Nephron (organoid): ENCODE data around the gene ZMIZ1.

Source experiments
- H3K27ac Mint-ChIP-seq, 3 experiments: 2 replicates each; pipeline ENCODE4 v1.8.0; 2020; ENCODE audit warnings: mixed read lengths in 3 of 3, mild to moderate bottlenecking in 2 of 3, moderate library complexity in 1 of 3
- H3K27me3 Mint-ChIP-seq: 2 replicates; pipeline ENCODE4 v1.8.0; 2021; ENCODE audit warnings: low read depth, mild to moderate bottlenecking, moderate library complexity, mixed read lengths
- H3K36me3 Mint-ChIP-seq: 2 replicates; pipeline ENCODE4 v1.8.0; 2020; ENCODE audit warnings: low read depth, mixed read lengths
- H3K4me1 Mint-ChIP-seq: 2 replicates; pipeline ENCODE4 v1.8.0; 2020; ENCODE audit warnings: mixed read lengths
- H3K4me3 Mint-ChIP-seq, 3 experiments: 2 replicates each; pipeline ENCODE4 v1.8.0; 2020; ENCODE audit warnings: mild to moderate bottlenecking in 3 of 3, mixed read lengths in 3 of 3, moderate library complexity in 2 of 3
- H3K9me3 Mint-ChIP-seq: 2 replicates; pipeline ENCODE4 v1.8.0; 2020; ENCODE audit warnings: mixed read lengths
- CTCF ChIP-seq, 3 experiments: fragments of 200-600 bp; sonication (generic); IDR thresholded peaks; one replicate each; pipeline ENCODE4 v1.5.0; 2021; ENCODE audit warnings: antibody characterized with exemption in 3 of 3; ENCODE audit not compliant: unreplicated experiment in 3 of 3

ZMIZ1 gene

GRCh38 chr10:79088613-79089355 is 20.0 kb downstream of the ZMIZ1 start:
- no peak overlapping the region for H3K27ac Mint-ChIP-seq
- H3K4me1 Mint-ChIP-seq: peaks cover 67% of the 10 kb centered on the region
- H3K36me3 Mint-ChIP-seq: peaks cover 8% of the 10 kb centered on the region
- H3K27me3 Mint-ChIP-seq: no peaks in the 10 kb centered on the region
- H3K9me3 Mint-ChIP-seq: no peaks in the 10 kb centered on the region
- no peak overlapping the region for H3K4me3 Mint-ChIP-seq
- TF ChIP-seq CTCF (IDR thresholded peaks at IDR 0.05; ENCODE audit: unreplicated experiment in 3 of 3): no peak

- H3K27me3 Mint-ChIP-seq: no peaks in the 10 kb centered on the region
- no peak for TF ChIP-seq CTCF (IDR thresholded peaks at IDR 0.05; ENCODE audit: unreplicated experiment in 3 of 3)
- no peaks in the 10 kb centered on the region for H3K9me3 Mint-ChIP-seq
- H3K4me3 Mint-ChIP-seq: no peak overlapping the region
- H3K27ac Mint-ChIP-seq: peak overlapping the region in 2 of 3 experiments; percentile 27 to 59
- peaks cover 67% of the 10 kb centered on the region for H3K4me1 Mint-ChIP-seq
- H3K36me3 Mint-ChIP-seq: peaks cover 8% of the 10 kb centered on the region
These were observed 20.9 kb downstream of the ZMIZ1 start for GRCh38 chr10:79089632-79090031.

- Mint-ChIP-seq H3K27ac (peak overlapping the region; percentile 35 to 71 (median 59)), H3K4me3 (no peak overlapping the region), H3K4me1 (peaks cover 65% of the 10 kb centered on the region), H3K9me3 (no peaks in the 10 kb centered on the region), H3K27me3 (no peaks in the 10 kb centered on the region), H3K36me3 (peaks cover 8% of the 10 kb centered on the region)
- no peak for TF ChIP-seq CTCF (IDR thresholded peaks at IDR 0.05; ENCODE audit: unreplicated experiment in 3 of 3)
These were observed 21.5 kb downstream of the ZMIZ1 start for GRCh38 chr10:79090134-79090803.

GRCh38 chr10:79092292-79092896 is 23.6 kb downstream of the ZMIZ1 start:
- TF ChIP-seq CTCF (IDR thresholded peaks at IDR 0.05; ENCODE audit: unreplicated experiment in 3 of 3): no peak
- H3K36me3 Mint-ChIP-seq: peaks cover 14% of the 10 kb centered on the region
- no peaks in the 10 kb centered on the region for H3K9me3 Mint-ChIP-seq
- no peak overlapping the region for H3K4me3 Mint-ChIP-seq
- peaks cover 71% of the 10 kb centered on the region for H3K4me1 Mint-ChIP-seq
- H3K27ac Mint-ChIP-seq: peak overlapping the region; percentile 4 to 73 (median 27)
- no peaks in the 10 kb centered on the region for H3K27me3 Mint-ChIP-seq

GRCh38 chr10:79093658-79094411 is 25.1 kb downstream of the ZMIZ1 start:
- Mint-ChIP-seq H3K36me3 (peaks cover 10% of the 10 kb centered on the region), H3K4me1 (peaks cover 81% of the 10 kb centered on the region), H3K27ac (peak overlapping the region; percentile 32 to 40 (median 35))

More at GRCh38 chr10:79093658-79094411, 25.1 kb downstream of the ZMIZ1 start:
- TF ChIP-seq CTCF (IDR thresholded peaks at IDR 0.05; ENCODE audit: unreplicated experiment in 3 of 3): no peak
- Mint-ChIP-seq H3K4me3 (no peak overlapping the region), H3K27me3 (no peaks in the 10 kb centered on the region), H3K9me3 (no peaks in the 10 kb centered on the region)
